GM21390 (cell line): ENCODE results near the gene MAGED4B.
"Not testable (repeated sequence)": the region's sequence is repeated elsewhere in the genome, so short reads cannot be mapped to it uniquely, and the experiment has no call there.

Experiments
- ATAC-seq: cut with Tn5 transposase; IDR thresholded peaks from one replicate; pipeline ENCODE4 v1.9.1; 2021; ENCODE audit not compliant: unreplicated experiment

Gene MAGED4B, protein sequence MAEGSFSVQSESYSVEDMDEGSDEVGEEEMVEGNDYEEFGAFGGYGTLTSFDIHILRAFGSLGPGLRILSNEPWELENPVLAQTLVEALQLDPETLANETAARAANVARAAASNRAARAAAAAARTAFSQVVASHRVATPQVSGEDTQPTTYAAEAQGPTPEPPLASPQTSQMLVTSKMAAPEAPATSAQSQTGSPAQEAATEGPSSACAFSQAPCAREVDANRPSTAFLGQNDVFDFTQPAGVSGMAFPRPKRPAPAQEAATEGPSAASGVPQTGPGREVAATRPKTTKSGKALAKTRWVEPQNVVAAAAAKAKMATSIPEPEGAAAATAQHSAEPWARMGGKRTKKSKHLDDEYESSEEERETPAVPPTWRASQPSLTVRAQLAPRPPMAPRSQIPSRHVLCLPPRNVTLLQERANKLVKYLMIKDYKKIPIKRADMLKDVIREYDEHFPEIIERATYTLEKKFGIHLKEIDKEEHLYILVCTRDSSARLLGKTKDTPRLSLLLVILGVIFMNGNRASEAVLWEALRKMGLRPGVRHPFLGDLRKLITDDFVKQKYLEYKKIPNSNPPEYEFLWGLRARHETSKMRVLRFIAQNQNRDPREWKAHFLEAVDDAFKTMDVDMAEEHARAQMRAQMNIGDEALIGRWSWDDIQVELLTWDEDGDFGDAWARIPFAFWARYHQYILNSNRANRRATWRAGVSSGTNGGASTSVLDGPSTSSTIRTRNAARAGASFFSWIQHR

DNA sequence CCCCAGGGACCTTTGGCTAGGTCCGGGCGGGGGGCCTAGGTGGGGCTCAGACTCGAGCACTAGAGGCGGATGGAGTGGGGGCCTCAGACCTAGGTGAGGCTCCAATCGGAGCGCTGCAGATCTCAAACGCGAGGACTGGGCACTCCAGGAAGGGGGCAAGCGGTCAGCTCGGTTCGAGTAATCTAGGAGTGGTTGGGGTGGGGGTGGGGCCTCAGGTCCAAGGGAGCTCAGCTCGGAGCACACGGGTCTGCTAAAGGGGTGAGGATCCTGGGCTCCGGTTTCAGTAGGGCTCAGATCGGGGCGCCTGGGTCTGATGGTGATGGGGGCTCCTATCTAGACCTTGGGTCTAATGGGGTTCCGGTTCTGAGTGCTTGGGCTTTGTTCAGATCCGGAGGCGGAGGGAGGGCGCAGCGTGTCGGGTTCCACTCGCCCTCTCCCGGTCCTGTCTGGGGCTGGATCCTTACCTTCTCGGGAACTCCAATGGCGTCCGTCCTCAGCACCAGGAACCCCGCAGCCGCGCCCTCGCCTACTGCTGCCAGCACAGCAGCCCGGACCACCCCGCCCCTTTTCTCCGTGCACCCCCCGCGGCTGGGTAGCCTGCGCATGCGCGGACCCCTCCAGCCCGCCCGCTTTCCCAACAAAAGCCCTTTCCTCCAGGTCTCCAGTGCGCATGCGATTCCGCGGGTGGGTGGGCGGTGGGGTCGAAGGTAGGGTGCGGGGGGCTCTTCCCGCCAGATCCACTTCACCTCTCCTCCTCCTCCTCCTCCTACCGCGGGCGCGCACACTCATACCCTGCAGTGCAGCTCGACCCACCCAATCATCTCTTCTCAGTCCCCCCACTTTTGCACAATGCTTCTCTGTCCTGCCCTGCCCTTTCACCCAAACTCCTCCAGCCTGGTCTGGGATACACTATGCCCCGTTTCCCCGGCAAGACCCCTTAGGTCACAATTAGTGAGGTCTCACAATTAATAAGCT lies at the start of gene MAGED4B:
MAGED4B (minus strand) TSS at position 518 of the 975 bp plus-strand sequence. CDS start 1,011 bp downstream, outside the sequence.
- not testable (repeated sequence) for ATAC-seq

DNA sequence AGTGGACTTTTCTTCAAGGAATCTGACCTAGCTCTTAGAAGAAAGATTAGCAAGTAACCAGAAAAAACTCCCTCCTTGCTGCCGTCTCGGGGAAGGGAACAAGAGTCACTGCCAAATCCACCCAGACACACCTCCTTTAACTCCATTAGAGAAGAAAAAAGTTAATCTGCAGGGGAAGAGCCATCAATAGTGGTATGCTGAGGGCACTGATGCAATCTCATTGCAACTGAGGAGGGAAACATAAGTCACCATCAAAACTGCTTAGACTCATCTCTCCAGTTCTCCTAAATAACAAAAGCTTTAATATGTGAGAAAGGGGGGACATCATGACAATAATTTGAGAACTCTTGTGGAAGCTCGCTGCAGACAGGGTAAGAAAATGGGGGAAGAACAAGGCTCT lies 49.3 kb upstream of the MAGED4B start:
- ATAC-seq: no peak

DNA sequence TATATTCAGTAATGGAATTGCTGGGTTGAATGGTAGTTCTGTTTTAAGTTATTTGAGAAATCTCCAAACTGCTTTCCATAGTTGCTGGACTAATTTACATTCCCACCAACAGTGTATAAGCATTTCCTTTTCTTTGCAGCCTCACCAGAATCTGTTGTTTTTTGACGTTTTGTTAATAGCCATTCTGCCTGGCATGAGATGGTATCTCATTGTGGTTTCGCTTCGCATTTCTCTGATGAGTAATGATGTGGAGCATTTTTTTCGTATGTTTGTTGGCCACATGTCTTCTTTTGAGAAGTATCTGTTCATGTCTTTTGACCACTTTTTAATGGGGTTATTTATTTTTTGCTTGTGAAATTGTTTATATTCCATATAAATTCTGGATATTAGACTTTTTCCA lies 13.6 kb upstream of the MAGED4B start:
- no peak for ATAC-seq

DNA sequence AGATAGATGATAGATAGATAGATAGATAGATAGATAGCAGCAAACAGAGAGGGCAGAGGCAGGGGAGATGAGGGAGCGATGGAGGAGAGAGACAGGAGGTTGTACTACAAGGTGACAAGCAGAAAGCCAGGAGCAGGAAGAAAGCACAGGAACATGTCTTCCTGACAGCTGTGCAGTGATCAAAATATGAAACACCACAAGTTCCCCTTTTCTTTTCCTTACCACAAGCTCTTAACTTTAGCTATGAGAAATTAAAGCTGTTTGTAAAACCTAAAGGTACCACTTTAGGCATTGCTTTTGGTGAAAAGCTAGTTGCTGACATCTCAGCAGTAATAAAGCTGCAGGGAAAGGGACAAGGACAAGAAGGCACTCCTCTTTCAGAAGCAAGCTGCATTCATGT lies 9.1 kb upstream of the MAGED4B start:
- no peak for ATAC-seq

DNA sequence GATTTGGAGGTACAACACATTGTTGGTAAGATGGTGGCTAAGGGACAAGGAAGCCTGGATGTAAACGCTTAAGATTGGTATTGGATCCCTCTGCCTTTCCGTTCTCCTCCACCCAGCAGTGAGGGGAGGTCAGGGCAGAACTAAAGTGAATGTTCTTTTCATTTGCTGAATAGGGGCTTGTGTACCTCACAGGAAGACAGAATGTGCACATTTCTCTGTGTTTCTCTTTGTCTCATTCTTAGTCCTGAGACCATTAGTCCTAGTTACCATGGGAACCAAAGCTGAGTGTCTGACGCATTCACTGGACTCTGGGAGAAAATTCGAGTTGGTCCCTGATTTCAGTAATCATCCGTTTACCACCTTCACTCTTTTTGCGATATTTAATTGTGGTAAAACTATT lies 26.7 kb downstream of the MAGED4B start:
- ATAC-seq: not testable (repeated sequence)

DNA sequence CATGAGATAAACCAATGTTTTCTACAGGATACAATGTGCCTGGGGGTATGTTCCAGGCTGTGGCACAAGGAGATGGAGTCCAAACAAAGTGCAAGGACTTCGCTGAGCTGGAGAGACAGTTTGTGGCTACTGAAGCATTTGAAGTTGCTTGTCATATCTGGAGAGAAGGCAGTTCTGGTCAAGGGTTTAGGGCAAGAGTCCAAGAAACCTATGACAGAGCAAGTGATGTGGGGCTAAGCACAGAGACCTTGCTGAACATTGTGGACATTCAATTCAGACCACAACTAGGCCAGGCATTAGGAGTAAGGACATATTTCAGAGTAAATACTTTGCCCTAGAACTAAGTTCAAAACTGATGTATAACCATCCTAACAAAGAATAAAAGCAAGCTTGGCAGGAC lies 34.8 kb downstream of the MAGED4B start:
- ATAC-seq: no peak

DNA sequence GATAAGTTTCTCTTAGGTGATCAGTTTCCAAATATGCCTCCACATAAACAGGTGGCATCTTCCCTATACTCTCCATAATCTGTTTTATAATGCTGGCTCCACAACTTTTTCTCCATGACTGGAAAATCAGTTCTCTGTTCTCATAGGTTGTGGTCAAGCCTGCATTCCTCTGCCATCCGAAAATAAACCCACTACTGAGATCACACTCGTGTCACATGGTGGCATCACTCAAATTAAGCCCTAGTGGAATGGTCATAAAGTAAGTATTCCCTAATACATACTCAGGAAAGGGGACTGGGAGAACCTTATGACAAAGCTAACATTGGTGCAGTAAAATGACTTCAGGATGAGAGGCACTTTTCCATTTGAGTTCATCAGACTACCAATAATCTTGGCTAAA lies 37.6 kb downstream of the MAGED4B start:
- ATAC-seq: no peak

DNA sequence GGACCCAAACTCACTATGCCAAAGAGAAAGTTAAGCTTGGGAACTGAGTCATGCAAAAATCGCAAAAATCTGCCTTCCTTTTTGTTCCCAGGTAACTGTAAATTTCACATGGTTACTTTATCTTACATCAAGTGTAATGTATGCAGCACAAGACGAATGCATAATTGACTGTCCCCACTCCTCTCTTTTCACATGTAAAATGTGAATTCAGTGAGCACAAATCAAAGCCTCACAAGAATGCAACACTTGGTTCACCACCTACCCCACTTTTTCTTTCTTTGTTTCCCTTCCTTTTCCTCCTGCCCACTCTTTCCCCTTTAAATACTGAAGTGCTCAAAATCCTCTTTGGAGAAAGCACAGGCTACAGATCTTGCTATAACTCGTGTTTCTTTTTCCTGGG lies 53.2 kb downstream of the MAGED4B start:
- ATAC-seq: no peak
